H1 (cell line): ENCODE data around the gene PRICKLE1. TPM values are rescaled to one million over a fixed set of nuclear protein-coding genes. Genes with fewer than 3 reads are reported as not detected.

Experiments
- CTCF ChIA-PET: fragments of 300-600 bp; sonication (Branson Sonifier 250); formaldehyde crosslinking; loops from one replicate; lab custom pipeline; 2021; ENCODE audit not compliant: partially characterized antibody; lab: Charles Lee
- POLR2A ChIA-PET: fragments of 300-600 bp; sonication (Branson Sonifier 250); formaldehyde crosslinking; loops from one replicate; lab custom pipeline; 2021; ENCODE audit warnings: inconsistent platforms; ENCODE audit not compliant: partially characterized antibody; lab: Charles Lee
- DNase-seq, 2 experiments: peaks; one replicate each; pipeline versions ENCODE4 v3.0.0 to v3.0.0-alpha.2; 2010 to 2022; ENCODE audit warnings: low spot score in 2 of 2, low read depth in 1 of 2, mixed read lengths in 1 of 2
- FAIRE-seq: peaks from 2 replicates; lab custom pipeline; 2011; peaks lifted over from hg19 to GRCh38; lab: Jason Lieb, UNC
- H2AFZ ChIP-seq: 2 replicates; pipeline ENCODE4 v1.8.1; 2012; ENCODE audit warnings: low read length, inconsistent platforms
- H2AK5ac ChIP-seq: 2 replicates; pipeline ENCODE4 v1.6.1; 2013; ENCODE audit warnings: low read depth, low read length
- H2BK120ac ChIP-seq: replicated peaks from 2 replicates; pipeline ENCODE3; 2013; ENCODE audit warnings: low read depth, low read length, inconsistent platforms
- H2BK12ac ChIP-seq: 2 replicates; pipeline ENCODE4 v1.6.1; 2013; ENCODE audit warnings: low read depth, low read length
- H2BK15ac ChIP-seq: 2 replicates; pipeline ENCODE4 v1.6.1; 2013; ENCODE audit warnings: low read length
- H2BK20ac ChIP-seq: 2 replicates; pipeline ENCODE4 v1.6.1; 2013; ENCODE audit warnings: low read length
- H2BK5ac ChIP-seq: 2 replicates; pipeline ENCODE4 v1.6.1; 2013; ENCODE audit warnings: low read depth, low read length
- H3K14ac ChIP-seq: 2 replicates; pipeline ENCODE4 v1.6.1; 2013; ENCODE audit warnings: inconsistent platforms; ENCODE audit not compliant: insufficient read length
- H3K18ac ChIP-seq: 2 replicates; pipeline ENCODE4 v1.6.1; 2013; ENCODE audit warnings: low read length; ENCODE audit errors: extremely low read depth
- H3K23ac ChIP-seq: 2 replicates; pipeline ENCODE4 v1.6.1; 2013; ENCODE audit warnings: inconsistent platforms; ENCODE audit not compliant: insufficient read length
- H3K23me2 ChIP-seq: 2 replicates; pipeline ENCODE4 v1.6.1; 2013; ENCODE audit warnings: low read depth, low read length
- H3K27ac ChIP-seq: 2 replicates; pipeline ENCODE4 v1.6.1; 2011; ENCODE audit warnings: low read depth, low read length, inconsistent platforms
- H3K27me3 ChIP-seq, 4 experiments: replicated peaks in 1 of 4; 1 replicate in 1 of 4; 2 replicates in 3 of 4; pipeline versions ENCODE4 v1.6.1 to v1.8.1; 2011 to 2013; ENCODE audit warnings: low read length in 3 of 4, mild to moderate bottlenecking in 3 of 4, inconsistent platforms in 2 of 4, mixed read lengths in 2 of 4, moderate library complexity in 1 of 4; ENCODE audit not compliant: control insufficient read depth in 3 of 4, insufficient read depth in 3 of 4; ENCODE audit errors: extremely low read depth in 1 of 4
- H3K36me3 ChIP-seq, 4 experiments: 2 replicates each; pipeline versions ENCODE4 v1.6.1 to v1.8.1; 2011 to 2013; ENCODE audit warnings: mild to moderate bottlenecking in 4 of 4, low read length in 3 of 4, moderate library complexity in 2 of 4, control low read depth in 1 of 4, inconsistent platforms in 1 of 4; ENCODE audit not compliant: insufficient read depth in 4 of 4, control insufficient read depth in 2 of 4
- H3K4ac ChIP-seq: replicated peaks from 2 replicates; pipeline ENCODE3; 2013; ENCODE audit warnings: low read length, low read depth, mixed read lengths, inconsistent platforms; ENCODE audit not compliant: insufficient read length
- H3K4me1 ChIP-seq, 4 experiments: replicated peaks in 1 of 4; 1 replicate in 1 of 4; 2 replicates in 3 of 4; pipeline versions ENCODE4 v1.6.1 to v1.8.1; 2011 to 2013; ENCODE audit warnings: low read length in 3 of 4, inconsistent platforms in 2 of 4, mixed read lengths in 1 of 4; ENCODE audit not compliant: insufficient read depth in 4 of 4, control insufficient read depth in 3 of 4
- H3K4me2 ChIP-seq, 2 experiments: 2 replicates each; pipeline versions ENCODE4 v1.6.1 to v1.8.1; 2011 to 2013; ENCODE audit warnings: low read depth in 2 of 2, low read length in 2 of 2, control low read depth in 1 of 2, inconsistent platforms in 1 of 2, mild to moderate bottlenecking in 1 of 2; ENCODE audit not compliant: insufficient read depth in 1 of 2
- H3K4me3 ChIP-seq, 4 experiments: fragments of 200-600, 300-600 bp in 1 of 4; sonication (generic), shearing (Covaris generic), sonication (Bioruptor Twin) in 1 of 4; 2 replicates each; pipeline versions ENCODE4 v1.5.1 to v1.8.1; 2011 to 2016; ENCODE audit warnings: low read length in 4 of 4, low read depth in 3 of 4, control low read depth in 2 of 4, inconsistent platforms in 2 of 4, mild to moderate bottlenecking in 2 of 4, mixed read lengths in 1 of 4, moderate library complexity in 1 of 4; ENCODE audit not compliant: insufficient read depth in 2 of 4; ENCODE audit errors: extremely low read depth in 1 of 4
- H3K56ac ChIP-seq: replicated peaks from 2 replicates; pipeline ENCODE3; 2013; ENCODE audit warnings: low read depth, mild to moderate bottlenecking, mixed read lengths, low read length, inconsistent platforms; ENCODE audit not compliant: insufficient read length
- H3K79me1 ChIP-seq: 2 replicates; pipeline ENCODE4 v1.6.1; 2013; ENCODE audit warnings: low read depth, low read length, control low read depth
- H3K79me2 ChIP-seq, 2 experiments: 2 replicates each; pipeline versions ENCODE4 v1.6.1 to v1.8.1; 2012 to 2013; ENCODE audit warnings: low read length in 2 of 2, mild to moderate bottlenecking in 2 of 2, inconsistent platforms in 1 of 2; ENCODE audit not compliant: insufficient read depth in 2 of 2, control insufficient read depth in 1 of 2
- H3K9ac ChIP-seq, 4 experiments: replicated peaks in 1 of 4; 1 replicate in 1 of 4; 2 replicates in 3 of 4; pipeline versions ENCODE4 v1.6.1 to v1.8.1; 2011 to 2013; ENCODE audit warnings: low read depth in 3 of 4, low read length in 3 of 4, control low read depth in 2 of 4, mild to moderate bottlenecking in 2 of 4, moderate library complexity in 2 of 4, inconsistent platforms in 1 of 4; ENCODE audit errors: extremely low read depth in 1 of 4
- H3K9me3 ChIP-seq, 2 experiments: 2 replicates each; pipeline versions ENCODE4 v1.6.1 to v1.8.1; 2012 to 2013; ENCODE audit warnings: mild to moderate bottlenecking in 2 of 2, moderate library complexity in 2 of 2, control low read depth in 1 of 2, inconsistent platforms in 1 of 2, low read depth in 1 of 2, low read length in 1 of 2, mixed read lengths in 1 of 2; ENCODE audit not compliant: insufficient read depth in 2 of 2
- H4K20me1 ChIP-seq, 2 experiments: replicated peaks in 1 of 2; 2 replicates each; pipeline versions ENCODE3 to v1.8.1; 2011 to 2013; ENCODE audit warnings: inconsistent platforms in 2 of 2, low read length in 2 of 2, mild to moderate bottlenecking in 1 of 2; ENCODE audit not compliant: insufficient read depth in 2 of 2, control insufficient read depth in 1 of 2
- H4K5ac ChIP-seq: 2 replicates; pipeline ENCODE4 v1.6.1; 2013; ENCODE audit warnings: low read length, low read depth, mixed read lengths, inconsistent platforms; ENCODE audit not compliant: insufficient read length
- H4K8ac ChIP-seq: 2 replicates; pipeline ENCODE4 v1.8.0; 2013; ENCODE audit warnings: mild to moderate bottlenecking, moderate library complexity, low read length, inconsistent platforms; ENCODE audit not compliant: insufficient read depth; ENCODE audit errors: extremely low read depth
- H4K91ac ChIP-seq: replicated peaks from 2 replicates; pipeline ENCODE3; 2013; ENCODE audit warnings: low read length, mixed read lengths, inconsistent platforms; ENCODE audit not compliant: insufficient read length
- ATF3 ChIP-seq: IDR thresholded peaks from 2 replicates; pipeline ENCODE4 v1.6.1; 2011; ENCODE audit warnings: low read depth, mild to moderate bottlenecking, low read length; ENCODE audit not compliant: insufficient read depth
- CBX5 ChIP-seq: fragments of 300-800, 300-1000 bp; sonication (generic); IDR thresholded peaks from 2 replicates; pipeline ENCODE4 v1.7.1; 2016; ENCODE audit warnings: antibody characterized with exemption, low read length, low read depth
- FOSL1 ChIP-seq: IDR thresholded peaks from 2 replicates; pipeline ENCODE4 v1.6.1; 2011; ENCODE audit warnings: mild to moderate bottlenecking, low read depth, low read length, moderate library complexity; ENCODE audit not compliant: insufficient read depth
- GABPA ChIP-seq: IDR thresholded peaks from 2 replicates; pipeline ENCODE4 v1.6.1; 2011; ENCODE audit warnings: mild to moderate bottlenecking, low read length, moderate library complexity, borderline replicate concordance; ENCODE audit not compliant: insufficient read depth
- NANOG ChIP-seq: IDR thresholded peaks from 2 replicates; pipeline ENCODE4 v1.6.1; 2011; ENCODE audit warnings: low read length, low read depth, mild to moderate bottlenecking, inconsistent platforms; ENCODE audit not compliant: insufficient read depth, poor library complexity, severe bottlenecking
- POLR2A ChIP-seq, 2 experiments: IDR thresholded peaks; 1 replicate in 1 of 2; 2 replicates in 1 of 2; pipeline ENCODE4 v1.6.1; 2011; ENCODE audit warnings: low read depth in 2 of 2, low read length in 2 of 2, mild to moderate bottlenecking in 2 of 2; ENCODE audit errors: control extremely low read depth in 1 of 2
- SIN3A ChIP-seq, 2 experiments: IDR thresholded peaks in 1 of 2; conservative IDR thresholded peaks in 1 of 2; 2 replicates each; pipeline ENCODE4 v1.6.1; 2011 to 2012; ENCODE audit warnings: low read length in 2 of 2, improper control_type of control experiment in 1 of 2, low read depth in 1 of 2, mild to moderate bottlenecking in 1 of 2
- ZNF274 ChIP-seq: IDR thresholded peaks from 2 replicates; pipeline ENCODE4 v1.7.0; 2012; ENCODE audit warnings: low read length, borderline replicate concordance; ENCODE audit errors: extremely low read depth
- WGBS, 2 experiments: shearing (Covaris generic) in 1 of 2; methylation state at CpG; one replicate each; pipeline versions ENCODE4 v1.1.6 to v1.1.7; 2013 to 2015; ENCODE audit warnings: low lambda C conversion rate in 2 of 2, mixed read lengths in 2 of 2, inconsistent platforms in 1 of 2, low coverage in 1 of 2, missing lambda C conversion rate in 1 of 2; ENCODE audit not compliant: insufficient replicate concordance in 2 of 2, insufficient coverage in 1 of 2, insufficient read length in 1 of 2; ENCODE audit errors: extremely low coverage in 1 of 2, missing lambda C conversion rate in 1 of 2; 5-methylcytosine and 5-hydroxymethylcytosine counted together
- polyA plus RNA-seq, 7 experiments: library from polyadenylated mRNA; depleted of rRNA in 3 of 7; stranded (reverse) in 5 of 7; unstranded in 2 of 7; fragments of >200 nt in 5 of 7; fragments of 200-250 nt in 2 of 7; gene quantifications; 1 replicate in 5 of 7; 2 replicates in 1 of 7; 4 replicates in 1 of 7; pipeline versions ENCODE4 v1.2.1 to v1.2.3, GENCODE V29; 2011 to 2013; ENCODE audit warnings: missing spikeins in 2 of 7, mixed read lengths in 2 of 7
- total RNA-seq: library from RNA; stranded (reverse); fragmentation: NEBNext Ultra II Directional; extraction: Animal tissue kit (Norgen Biotek cat#: 25700); gene quantifications from 2 replicates; pipeline ENCODE4 v1.2.1, GENCODE V29; 2021

Gene PRICKLE1
- total and polyA plus RNA-seq, 2 of the 8 experiments (the other 6 are each of a cell fraction or from before 2014, with no cell fraction given) = 14.0 to 22.4 TPM

GRCh38 chr12:42421844-42422779 is 167.4 kb downstream of the PRICKLE1 start:
- no peak overlapping the region for H4K5ac ChIP-seq
- CTCF ChIA-PET = interaction anchor here (0.7 kb wide), 1 partner anchor 20 kb away, joined by 4 read pairs; no protein-coding TSS in a partner anchor
- H2BK20ac ChIP-seq = no peak overlapping the region
- H3K9me3 ChIP-seq = no peaks in the 10 kb centered on the region
- H2AK5ac ChIP-seq = no peak overlapping the region
- H3K9ac ChIP-seq = no peak overlapping the region
- no peak overlapping the region for H2BK12ac ChIP-seq
- H4K20me1 ChIP-seq = no peaks in the 10 kb centered on the region
- no peak overlapping the region for H3K4ac ChIP-seq
- H3K56ac ChIP-seq = no peak overlapping the region
- FAIRE-seq = no peak
- DNase-seq = no peak
- H3K4me1 ChIP-seq = peaks cover 0 to 3% (median 1%) of the 10 kb centered on the region in 4 experiments; a peak in 2 of 7 replicates
- no peaks in the 10 kb centered on the region; the same call in 1 of the 2 replicates for H3K23me2 ChIP-seq
- H3K27me3 ChIP-seq = no peaks in the 10 kb centered on the region
- H2BK5ac ChIP-seq = no peak overlapping the region
- no peak overlapping the region for H3K14ac ChIP-seq
- H3K23ac ChIP-seq = no peak overlapping the region
- no peak overlapping the region for H2AFZ ChIP-seq
- no peak overlapping the region for H3K18ac ChIP-seq
- POLR2A ChIA-PET = interaction anchor here (1.2 kb wide), 1 partner anchor 7 kb away, joined by 3 read pairs; no protein-coding TSS in a partner anchor
- H3K79me2 ChIP-seq = 0 out of 4 replicates have a peak, but pooled peaks cover 0 to 3% of the 10 kb centered on the region in 2 experiments
- no peak overlapping the region for H2BK15ac ChIP-seq
- H3K79me1 ChIP-seq = no peaks in the 10 kb centered on the region
- H2BK120ac ChIP-seq = no peak overlapping the region
- H4K8ac ChIP-seq = no peak overlapping the region
- H4K91ac ChIP-seq = no peak overlapping the region
- no peaks in the 10 kb centered on the region; a peak in 1 of 8 replicates for H3K36me3 ChIP-seq
- no peak overlapping the region for H3K27ac ChIP-seq
- H3K4me2 ChIP-seq = no peak overlapping the region
- H3K4me3 ChIP-seq = no peak overlapping the region
- WGBS, 2 experiments = 95% methylated on average over 3 of the region's 3 CpGs; no CpG with 5 or more reads in 1 of the 2 experiments
- TF ChIP-seq SIN3A (conservative IDR thresholded peaks at IDR 0.05 in 1 of 2, IDR thresholded peaks at IDR 0.05 in 1 of 2; ENCODE audit: low read depth in 1 of 2, low read length in 2 of 2) (no peak), ZNF274 (no peak), ATF3 (no peak), CBX5 (no peak), NANOG (no peak), GABPA (no peak), FOSL1 (no peak), POLR2A (IDR thresholded peaks at IDR 0.05; ENCODE audit: control extremely low read depth in 1 of 2, low read depth in 2 of 2, low read length in 2 of 2) (no peak)
